GM18502 (cell line): ENCODE data around the gene AHNAK2.
A peak's percentile ranks its signal among the peaks of the same experiment; 100 is the strongest.

Source experiments
- ATAC-seq: cut with Tn5 transposase; IDR thresholded peaks from one replicate; pipeline ENCODE4 v1.9.1; 2021; ENCODE audit warnings: mild to moderate bottlenecking; ENCODE audit not compliant: unreplicated experiment, poor library complexity

The AHNAK2 gene

DNA sequence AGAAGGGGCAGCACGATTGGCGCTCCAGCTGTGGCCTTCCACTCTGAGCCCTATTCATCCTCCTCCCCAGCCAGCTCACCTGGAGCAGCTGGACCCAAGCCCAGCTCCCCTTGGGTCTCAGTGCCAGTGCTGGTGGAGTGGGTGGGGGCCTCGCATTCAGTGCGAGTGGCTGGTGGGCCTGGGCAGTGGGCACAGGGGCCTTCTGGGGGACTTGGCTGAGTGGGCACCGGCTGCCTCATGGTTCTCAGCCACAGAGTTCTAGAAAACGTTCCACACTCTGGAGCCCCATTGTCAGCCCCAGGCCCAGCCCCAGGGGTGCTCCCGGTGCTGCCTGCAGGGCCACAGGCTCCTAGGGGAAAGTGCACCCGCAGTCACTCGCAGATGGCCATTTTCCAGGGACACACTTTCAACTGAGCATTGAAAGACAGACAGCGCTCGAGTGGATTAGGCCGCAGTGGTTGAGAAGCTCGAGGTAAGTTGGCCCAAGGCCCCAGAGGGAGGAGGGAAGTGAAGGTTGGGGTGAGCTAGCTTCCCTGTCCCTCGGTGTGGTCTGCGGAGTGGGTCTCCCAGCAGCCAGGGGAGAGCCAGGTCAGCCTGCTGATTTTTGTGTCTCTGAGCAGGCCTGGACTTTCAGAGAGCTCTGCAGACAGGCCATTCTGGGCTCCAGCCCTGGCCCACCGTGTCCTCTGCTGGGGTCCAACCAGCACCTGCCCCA lies 11.2 kb upstream of the AHNAK2 start:
- no peak for ATAC-seq

DNA sequence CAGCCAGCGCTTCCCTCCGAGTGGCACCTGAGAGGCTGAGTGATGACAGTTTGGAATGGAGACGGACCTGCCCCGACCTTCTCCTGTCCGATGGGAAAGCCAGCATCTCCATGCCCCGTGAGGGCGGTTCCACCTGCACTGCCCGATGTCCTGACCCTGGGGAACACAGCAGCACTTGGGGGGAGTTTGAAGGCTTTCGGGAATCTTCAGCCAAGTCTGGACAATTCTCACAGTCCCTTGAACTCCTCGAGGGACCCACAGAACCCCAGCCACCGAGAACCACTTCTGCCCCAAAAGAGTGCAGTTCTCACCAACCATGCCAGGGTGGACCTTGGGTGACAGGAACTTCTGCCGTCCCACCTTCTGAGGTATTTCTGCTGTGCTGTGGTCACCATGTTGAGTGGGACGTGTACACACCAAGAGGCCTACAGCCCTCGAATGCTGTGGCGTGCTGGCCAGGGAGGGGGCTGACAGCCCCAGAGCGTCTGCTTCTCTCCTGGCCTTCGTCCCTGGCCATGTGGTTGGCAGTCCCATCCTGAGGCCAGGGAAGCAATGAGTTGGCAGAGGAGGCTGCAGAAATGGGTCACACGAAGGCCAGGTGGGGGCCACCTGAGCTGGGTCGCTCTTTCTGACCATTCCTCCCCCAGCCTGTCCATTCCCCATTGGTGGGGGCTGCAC lies 8.5 kb upstream of the AHNAK2 start:
- ATAC-seq = no peak

DNA sequence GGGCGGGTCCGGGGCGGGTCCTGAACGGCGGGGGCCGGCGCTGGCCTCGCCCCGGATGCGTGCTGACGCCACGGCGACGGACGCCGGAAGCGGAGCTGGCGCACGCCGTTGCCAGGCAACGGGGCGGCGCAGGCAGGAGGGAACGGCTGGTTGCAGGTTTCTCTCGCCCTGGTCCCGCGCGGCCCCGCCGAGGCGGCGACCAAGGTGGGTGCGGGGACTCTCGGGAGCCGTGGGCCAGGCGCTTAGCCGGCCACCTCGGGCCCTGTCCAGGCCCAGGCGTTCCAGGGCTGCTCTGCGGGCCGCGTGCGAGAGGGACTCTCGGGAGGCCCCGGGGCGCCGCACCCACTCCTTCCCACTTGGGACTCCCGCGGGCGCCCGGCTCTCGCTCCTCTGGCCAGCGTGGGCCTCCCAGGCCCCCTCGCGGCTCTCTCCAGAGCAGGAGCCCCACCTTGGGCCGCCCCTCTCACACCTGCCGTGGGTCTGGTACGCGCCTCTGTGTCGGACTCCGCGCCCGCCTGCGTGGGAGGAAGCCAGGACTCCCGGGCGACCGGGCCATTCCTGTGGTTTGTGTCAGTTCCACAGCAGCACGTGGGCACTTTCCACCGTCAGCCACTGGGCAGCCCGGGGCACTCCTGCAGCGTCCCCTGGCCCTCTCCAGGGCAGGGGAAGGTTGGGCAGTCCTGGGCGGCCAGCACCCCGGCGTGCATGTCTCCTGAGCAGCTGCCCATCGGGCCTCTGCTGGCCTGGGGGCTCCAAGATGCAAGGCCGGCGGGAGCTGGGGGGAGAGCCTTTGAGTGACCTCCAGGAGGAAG lies 7.7 kb upstream of the AHNAK2 start, which contains the start of gene CLBA1:
Gene CLBA1 (plus strand): TSS at position 114 of the 812 bp plus-strand sequence. CDS start 644 bp downstream, at position 758.
- peak; percentile 92 for ATAC-seq

DNA sequence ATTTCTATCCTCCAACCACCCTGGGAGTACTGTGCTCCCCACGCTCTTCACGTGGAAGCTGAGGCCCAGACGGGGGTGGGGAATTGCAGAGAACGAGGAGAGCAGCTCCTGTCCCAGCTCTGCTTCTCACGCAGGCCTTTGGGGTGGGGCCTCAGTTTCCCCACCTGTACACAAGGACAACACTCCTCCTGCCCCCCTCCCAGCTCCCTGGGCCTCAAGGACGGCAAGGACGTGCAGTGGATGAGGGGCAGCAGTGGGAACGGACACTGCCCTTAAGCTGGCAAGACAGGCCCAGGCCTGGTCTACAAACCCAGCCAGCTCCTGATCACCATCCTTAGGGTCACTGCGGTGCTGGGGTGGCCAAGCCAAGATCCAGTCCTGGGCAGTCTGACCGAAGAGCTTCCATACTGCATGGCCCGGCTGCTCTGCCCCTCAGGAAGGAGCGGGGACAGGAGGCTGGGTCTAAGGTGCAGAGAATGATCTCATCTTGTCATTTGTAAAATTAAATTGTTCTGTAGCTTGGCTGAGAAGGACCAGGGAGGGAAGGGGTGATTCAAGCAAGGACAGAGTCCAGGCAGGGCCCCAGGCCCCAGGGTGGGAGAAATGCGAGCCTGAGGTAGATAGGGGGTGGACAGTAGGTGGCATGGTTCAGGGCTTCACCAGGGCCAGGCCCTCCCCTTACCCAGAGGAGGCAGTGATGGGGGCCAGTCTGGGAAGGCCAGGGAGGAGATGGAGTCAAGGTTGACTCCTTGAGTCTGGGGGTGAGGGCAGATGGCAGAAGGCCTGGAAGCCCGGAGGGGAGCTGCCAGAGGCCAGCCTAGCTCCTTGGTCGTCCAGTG lies 6.1 kb upstream of the AHNAK2 start:
- ATAC-seq = no peak

DNA sequence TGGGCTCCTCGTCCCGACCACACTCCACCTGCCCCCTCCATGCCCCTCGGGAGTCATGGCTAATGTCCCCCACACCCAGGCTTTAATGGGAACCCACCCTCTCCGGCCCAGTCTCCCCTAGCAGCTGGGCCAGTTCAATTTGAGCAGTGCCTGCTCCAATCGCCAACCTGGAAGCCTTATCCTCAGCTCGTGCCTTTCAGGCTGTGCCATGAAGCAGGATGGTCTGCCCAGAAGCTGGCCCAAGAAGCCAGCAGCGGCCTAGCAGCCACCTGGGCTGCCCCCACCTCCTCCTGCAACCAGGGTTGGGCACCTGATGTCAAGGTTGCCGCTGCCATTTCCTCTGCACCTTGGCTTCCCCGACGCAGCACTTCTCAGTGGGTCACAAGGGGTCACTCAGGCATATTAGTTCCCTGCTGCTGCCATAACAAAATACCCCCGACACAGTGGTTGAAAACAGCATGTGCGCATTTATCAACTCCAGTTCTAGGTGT lies 5.1 kb upstream of the AHNAK2 start:
- no peak for ATAC-seq

DNA sequence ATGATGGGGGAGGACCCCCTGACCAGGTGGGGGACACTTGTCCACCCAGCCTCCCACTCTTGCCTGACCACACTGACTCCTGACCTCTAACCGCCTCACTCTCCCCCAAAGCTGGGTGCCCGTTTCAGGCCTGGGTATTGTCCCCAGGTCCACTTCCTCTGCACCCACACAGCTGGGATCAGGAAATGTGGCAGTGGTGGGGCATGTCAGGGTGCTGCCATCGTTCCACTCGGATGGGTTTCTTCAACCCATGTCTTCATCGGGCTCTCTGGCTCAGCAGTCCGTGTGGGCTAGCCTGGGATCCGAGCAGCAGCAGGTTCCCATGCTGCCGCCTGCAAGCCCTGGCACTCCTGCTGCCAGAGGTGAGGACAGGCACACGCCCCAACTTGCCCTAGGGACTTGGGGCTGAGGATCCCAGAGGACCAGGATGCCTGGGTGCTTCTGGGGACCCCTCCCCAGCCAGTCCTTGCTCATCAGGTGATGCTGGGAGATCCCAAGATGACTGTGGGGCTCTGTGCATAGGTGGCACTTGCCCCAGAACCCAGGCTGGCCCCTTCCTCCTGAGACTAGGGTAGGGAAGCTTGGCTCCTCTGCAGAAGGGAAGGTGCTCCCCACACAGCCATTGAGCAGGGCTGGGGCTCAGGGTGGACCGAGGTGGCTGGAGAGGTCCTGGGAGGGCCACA lies 4.5 kb upstream of the AHNAK2 start:
- no peak for ATAC-seq

DNA sequence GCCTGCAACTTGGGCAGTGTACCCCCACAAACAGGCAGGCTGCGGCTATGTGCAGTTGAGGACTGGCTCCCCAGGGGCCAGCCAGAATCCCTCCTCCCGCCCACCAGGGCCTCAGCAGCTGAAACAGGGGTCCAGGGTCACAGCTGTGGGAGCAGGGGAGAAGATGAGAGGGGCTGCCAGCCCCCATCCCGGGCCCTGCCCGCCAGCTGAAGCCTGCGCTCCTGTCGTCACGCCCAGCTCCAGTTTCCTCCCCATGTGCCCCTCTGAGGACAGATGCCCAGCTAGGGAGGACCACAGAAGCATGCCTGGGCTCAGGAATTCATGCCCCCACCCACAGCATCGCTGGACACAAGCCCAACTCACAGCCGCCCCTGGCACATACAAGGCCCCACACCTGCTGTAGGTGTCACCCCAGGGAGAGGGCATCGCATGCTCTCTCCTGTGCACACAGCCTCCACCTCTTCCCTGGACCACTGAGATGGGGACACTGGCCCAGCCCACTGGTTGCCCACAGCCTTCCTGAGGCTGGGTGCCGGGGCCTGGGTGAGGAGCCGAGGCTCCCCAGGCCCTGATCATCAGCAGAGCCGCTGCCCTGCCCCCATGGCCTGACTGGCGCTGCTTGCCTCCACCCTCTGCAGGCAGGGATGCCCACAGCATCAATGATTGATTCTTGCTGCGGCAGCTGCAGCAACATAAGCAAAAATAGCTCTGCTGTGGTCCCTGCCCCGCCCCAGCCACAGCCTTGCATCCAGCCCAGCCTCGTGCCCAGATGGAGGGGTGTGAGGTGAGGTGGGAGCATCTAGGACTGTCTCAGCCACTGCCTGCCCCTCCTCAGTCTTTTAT lies 3.7 kb upstream of the AHNAK2 start:
- ATAC-seq = no peak

DNA sequence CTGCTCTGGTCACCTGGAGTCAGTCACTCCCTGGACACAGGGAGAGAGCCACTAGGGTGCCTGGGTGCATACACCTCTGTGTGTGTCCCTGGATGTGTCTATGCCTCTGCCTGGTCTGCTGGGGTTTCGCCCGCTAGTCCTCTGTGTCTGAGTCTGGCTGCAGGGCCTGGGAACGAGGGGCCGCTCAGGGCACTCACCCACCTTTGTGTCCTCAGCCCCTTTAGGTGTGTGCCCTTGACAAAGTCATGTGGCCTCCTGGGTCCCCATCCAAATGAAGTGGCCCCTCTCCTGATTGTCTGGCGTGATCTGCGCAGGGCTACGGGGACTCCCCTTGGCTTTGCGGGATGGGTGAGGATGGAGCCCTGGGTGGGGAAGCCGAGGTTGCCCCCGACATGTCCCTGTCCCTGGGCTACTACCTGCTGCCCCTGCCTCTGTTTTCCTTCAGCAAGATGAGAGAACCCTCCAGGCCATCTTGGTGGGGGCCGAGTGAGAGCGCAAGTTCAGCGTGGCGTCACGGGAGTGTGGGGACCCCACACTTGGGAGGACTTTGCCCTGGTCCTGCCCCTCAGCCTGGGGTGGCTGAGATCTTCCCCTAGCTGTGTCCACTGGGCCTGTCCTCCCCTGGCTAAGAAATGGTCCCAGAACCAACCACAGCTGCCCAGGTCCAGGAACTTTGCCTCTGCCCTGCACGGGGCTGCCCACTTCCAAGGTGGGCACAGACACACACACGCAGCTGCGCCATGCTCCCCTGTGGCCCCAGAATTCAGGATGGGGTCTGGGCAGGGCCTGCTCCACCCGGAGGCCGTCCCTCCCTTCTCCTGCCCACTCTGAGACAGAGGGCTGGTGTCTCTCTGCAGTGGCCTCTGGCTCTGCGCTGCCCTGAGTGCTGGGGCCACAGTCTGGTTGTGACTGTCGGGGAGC lies 2.7 kb upstream of the AHNAK2 start:
- ATAC-seq = no peak

DNA sequence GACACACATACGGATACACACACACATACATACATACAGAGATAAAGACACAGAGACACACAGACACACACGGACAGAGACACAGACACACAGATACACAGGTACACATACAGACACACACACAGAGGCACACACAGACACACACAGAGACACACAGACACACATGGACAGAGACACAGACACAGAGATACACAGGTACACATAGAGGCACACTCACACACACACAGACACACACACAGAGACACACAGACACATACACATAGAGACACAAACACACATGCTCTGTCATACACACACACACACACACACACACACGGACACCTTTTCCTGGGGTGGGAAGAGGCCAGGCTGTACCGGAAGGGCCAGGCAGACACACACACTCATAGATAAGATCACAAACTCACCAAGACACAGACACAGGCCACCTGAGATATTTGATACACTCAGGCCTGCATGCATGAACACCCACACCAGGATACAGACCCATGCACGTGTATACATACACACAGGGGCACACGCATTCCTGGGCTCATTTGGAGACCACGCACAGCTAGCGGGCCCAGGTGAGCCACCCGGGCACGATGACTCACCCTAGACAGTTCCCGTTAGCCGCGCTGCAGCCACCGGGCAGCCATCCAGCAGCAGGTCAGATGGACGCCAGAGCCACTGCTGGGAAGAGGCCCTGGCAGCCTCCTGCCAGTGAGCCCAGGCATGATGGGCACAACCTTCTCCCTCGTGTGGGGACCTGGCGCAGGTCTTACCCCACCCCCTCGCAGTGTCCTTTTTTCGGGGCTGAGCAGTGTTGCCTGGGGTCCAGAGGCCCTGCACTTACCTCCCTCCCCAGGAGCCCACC lies 1.8 kb upstream of the AHNAK2 start:
- ATAC-seq = no peak

DNA sequence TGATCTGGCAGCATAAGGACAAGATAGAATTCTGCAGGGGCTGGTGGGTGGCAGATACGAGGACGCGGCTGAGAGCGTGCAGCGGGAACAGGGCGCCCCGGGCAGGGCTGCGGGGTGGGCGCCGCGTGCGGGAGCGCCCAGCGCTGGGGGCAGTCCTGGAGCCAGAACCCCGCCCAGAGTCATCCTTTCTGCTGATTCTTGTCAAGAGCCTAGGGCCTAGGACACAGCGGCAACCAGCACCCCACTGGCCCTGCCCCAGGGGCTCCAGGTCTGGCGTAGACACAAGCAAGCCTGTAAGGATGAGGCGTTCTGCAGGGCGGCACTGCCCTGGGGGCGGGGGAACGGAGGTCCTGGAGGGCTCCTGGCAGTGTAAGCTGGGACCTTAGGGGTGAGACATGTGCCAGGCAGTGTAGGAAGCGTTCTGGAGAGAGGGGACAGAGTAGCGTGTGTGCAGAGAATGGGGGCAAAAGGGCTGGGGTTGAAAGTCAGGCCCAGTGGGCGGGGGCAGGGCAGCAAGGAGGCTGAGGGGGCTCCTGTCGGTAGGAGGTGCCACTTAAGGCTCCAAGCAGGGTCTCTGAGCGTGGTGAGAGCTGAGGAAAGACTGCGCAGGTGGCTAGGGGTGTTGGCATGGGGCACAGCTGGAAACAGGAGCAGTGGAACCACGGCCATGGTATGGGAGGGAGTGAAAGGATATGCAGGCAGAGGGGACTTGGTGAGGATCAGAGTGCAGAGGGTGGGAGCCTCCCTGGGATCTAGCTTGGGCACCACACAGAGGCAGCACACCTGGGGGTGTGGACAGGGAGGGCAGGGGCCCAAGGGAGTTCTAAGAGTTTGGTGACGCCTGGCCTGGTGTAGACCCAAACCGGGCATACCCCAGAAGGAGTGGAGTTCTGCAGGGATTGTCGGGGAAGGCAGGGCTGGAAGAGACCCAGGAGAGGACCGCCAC lies 845 bp upstream of the AHNAK2 start:
- ATAC-seq = no peak

DNA sequence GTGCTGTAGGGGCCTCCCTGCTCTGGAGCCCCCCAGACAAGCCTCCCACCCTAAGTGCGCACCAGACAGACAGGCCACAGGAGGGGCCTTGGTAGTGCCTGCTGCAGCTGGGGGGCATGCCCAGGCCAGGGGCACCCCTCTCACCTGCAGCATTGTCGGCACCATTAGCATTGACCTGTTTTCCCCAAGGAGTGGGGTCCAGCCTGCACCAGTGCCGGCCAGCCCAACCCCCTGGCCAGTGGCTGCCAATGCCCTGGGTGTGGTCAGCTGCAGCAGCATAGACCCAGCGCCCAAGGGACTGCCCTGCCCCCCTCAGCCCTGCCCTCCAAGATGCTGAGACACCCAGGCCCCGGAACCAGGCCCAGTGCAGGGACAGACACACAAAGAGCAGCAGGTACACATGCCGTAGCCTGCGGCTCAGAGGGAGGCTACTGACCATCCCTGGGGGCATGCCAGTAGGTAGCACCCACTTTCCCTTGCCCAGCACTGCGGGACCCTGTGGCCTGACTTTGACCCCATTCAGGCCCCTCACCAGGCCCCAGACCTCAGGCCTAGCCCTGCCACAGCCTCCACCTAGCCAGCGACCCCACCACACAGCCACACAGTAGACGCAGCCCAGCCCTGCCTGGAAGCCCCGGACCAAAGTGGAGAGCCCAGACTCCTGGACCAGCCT lies 1.0 kb downstream of the AHNAK2 start:
- no peak for ATAC-seq

DNA sequence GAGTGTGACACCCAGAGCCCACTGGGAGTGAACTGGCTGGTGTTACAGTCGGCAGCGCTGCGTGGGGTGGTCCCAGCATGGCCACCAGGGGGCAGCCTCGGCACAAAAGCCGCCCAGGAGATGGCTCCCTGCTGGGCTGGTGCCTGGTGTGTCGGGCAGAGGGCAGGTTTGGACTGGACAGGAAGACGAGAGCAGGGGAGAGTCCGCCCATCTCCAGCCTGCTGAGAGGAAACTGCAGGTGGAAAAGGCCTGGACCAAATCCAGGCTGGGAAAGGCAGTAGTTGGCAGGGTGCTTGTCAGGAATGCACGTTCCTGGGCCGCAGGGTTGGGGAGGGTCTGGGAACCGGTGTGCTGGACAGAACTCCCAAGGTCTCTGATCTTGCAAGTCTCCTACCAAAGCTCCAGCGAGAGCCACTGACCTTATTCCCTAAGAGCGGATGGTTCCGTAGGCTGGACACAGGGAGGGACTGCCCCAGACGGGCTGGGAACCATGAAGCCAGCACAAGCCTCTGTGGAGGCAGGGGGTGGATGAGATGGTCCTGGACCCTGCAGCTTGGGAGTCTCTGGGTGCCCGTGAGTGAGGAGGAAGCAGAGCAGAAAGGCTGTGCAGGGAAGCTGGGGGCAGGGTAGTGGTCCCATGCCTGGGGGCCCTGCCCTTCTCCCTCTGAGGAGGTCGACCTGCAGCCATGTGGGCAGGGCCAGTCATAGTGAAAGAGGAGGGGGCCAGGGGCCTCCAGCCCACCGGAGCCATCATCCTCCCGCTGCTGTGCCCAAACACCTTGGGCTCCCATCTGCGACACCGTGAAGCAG lies 1.8 kb downstream of the AHNAK2 start:
- ATAC-seq = no peak

DNA sequence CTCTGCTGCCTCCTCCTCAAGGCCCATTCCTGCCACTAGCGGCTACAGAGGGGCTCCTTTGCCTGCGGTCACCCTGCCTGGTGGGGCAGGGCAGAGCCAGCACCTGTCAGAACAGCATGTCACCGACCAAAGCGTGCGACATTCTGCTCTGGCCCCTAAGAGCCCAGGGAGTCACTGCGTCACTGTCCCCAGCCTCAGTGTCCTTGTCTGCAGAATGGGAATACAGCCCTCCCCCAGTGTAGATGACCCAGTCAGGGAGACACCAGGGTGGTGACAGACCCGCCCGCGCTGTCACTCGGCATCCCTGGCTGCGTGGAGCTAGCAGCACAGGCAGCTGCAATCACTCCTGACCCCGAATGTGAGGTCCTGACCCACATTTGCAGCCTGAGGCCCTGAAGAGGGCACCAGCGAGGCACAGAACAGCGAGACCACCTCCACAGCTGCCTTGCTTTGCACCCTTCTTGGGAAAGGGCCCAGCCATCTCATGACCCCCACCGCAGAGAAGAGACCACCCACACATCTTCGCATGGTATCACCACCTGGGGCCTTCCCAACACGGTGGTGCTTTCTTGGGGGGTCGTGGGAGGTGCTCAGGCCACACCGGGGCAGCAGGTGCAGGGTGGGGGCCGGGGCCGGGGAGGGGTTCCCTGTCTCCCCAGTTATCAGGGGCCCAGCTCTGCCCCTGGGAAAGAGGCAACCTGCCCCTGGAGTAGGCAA lies 2.5 kb downstream of the AHNAK2 start:
- no peak for ATAC-seq
